Mesodermal cell (in vitro differentiated cells): ENCODE measurements around the gene FBXW7.

Experiments
- H3K27ac ChIP-seq: 2 replicates; pipeline ENCODE4 v1.7.0; 2013; ENCODE audit warnings: mild to moderate bottlenecking, low read depth, low read length, moderate library complexity; ENCODE audit not compliant: severe bottlenecking
- H3K36me3 ChIP-seq: 2 replicates; pipeline ENCODE4 v1.7.1; 2013; ENCODE audit warnings: mild to moderate bottlenecking, low read length, moderate library complexity; ENCODE audit not compliant: control insufficient read depth, insufficient read depth
- H3K4me1 ChIP-seq: one replicate; pipeline ENCODE4 v1.7.1; 2013; ENCODE audit warnings: mild to moderate bottlenecking, low read length; ENCODE audit not compliant: insufficient read depth, control insufficient read depth, poor library complexity, severe bottlenecking
- H3K4me3 ChIP-seq: 2 replicates; pipeline ENCODE4 v1.7.0; 2013; ENCODE audit warnings: low read length, control low read depth, mild to moderate bottlenecking; ENCODE audit not compliant: insufficient read depth, poor library complexity, severe bottlenecking; ENCODE audit errors: extremely low read depth
- H3K9me3 ChIP-seq: 2 replicates; pipeline ENCODE4 v1.7.1; 2013; ENCODE audit warnings: mild to moderate bottlenecking, low read length, moderate library complexity; ENCODE audit not compliant: control insufficient read depth
- WGBS, 2 experiments: methylation state at CpG; one replicate each; pipeline ENCODE4 v1.1.5; 2013; ENCODE audit warnings: missing lambda C conversion rate in 2 of 2; ENCODE audit not compliant: insufficient coverage in 2 of 2; 5-methylcytosine and 5-hydroxymethylcytosine counted together

The FBXW7 gene

GRCh38 chr4:152427981-152428380, 107.9 kb downstream of the FBXW7 start:
- WGBS, 2 experiments, result no CpG with 5 or more reads among the region's 2 CpGs
- no peaks in the 10 kb centered on the region for H3K4me1 ChIP-seq
- H3K27ac ChIP-seq, result no peak overlapping the region
- H3K9me3 ChIP-seq, result no peaks in the 10 kb centered on the region
- H3K36me3 ChIP-seq, result no peaks in the 10 kb centered on the region
- H3K4me3 ChIP-seq, result no peak overlapping the region

- no peak overlapping the region for H3K27ac ChIP-seq
- no peaks in the 10 kb centered on the region for H3K4me1 ChIP-seq
- no peak overlapping the region for H3K4me3 ChIP-seq
- no peaks in the 10 kb centered on the region for H3K36me3 ChIP-seq
- no peaks in the 10 kb centered on the region for H3K9me3 ChIP-seq
- 36 to 100% methylated on average over 1 of the region's 2 CpGs for WGBS, 2 experiments
Observed at GRCh38 chr4:152424977-152425376, 110.9 kb downstream of the FBXW7 start.

- 70% methylated on average over 2 of the region's 3 CpGs; no CpG with 5 or more reads in 1 of the 2 experiments for WGBS, 2 experiments
- no peaks in the 10 kb centered on the region for H3K9me3 ChIP-seq
- H3K4me1 ChIP-seq, result no peaks in the 10 kb centered on the region
- no peak overlapping the region for H3K27ac ChIP-seq
- no peak overlapping the region for H3K4me3 ChIP-seq
- no peaks in the 10 kb centered on the region for H3K36me3 ChIP-seq
Observed at GRCh38 chr4:152424396-152424795, 111.5 kb downstream of the FBXW7 start.

- H3K9me3 ChIP-seq, result no peaks in the 10 kb centered on the region
- no peaks in the 10 kb centered on the region for H3K4me1 ChIP-seq
- WGBS, 2 experiments, result no CpG with 5 or more reads among the region's 1 CpG
- no peak overlapping the region for H3K4me3 ChIP-seq
- H3K36me3 ChIP-seq, result no peaks in the 10 kb centered on the region
- no peak overlapping the region for H3K27ac ChIP-seq
Observed at GRCh38 chr4:152422817-152423320, 113.0 kb downstream of the FBXW7 start.

GRCh38 chr4:152421576-152421975, 114.3 kb downstream of the FBXW7 start:
- WGBS, 2 experiments, result no CpG with 5 or more reads among the region's 1 CpG
- H3K4me3 ChIP-seq, result no peak overlapping the region
- no peak overlapping the region for H3K27ac ChIP-seq
- no peaks in the 10 kb centered on the region for H3K4me1 ChIP-seq
- no peaks in the 10 kb centered on the region for H3K9me3 ChIP-seq
- no peaks in the 10 kb centered on the region for H3K36me3 ChIP-seq

GRCh38 chr4:152419809-152420208, 116.1 kb downstream of the FBXW7 start:
- no peaks in the 10 kb centered on the region for H3K36me3 ChIP-seq
- H3K27ac ChIP-seq, result no peak overlapping the region
- H3K9me3 ChIP-seq, result no peaks in the 10 kb centered on the region
- H3K4me3 ChIP-seq, result no peak overlapping the region
- no CpG with 5 or more reads among the region's 2 CpGs for WGBS, 2 experiments
- peaks cover 14% of the 10 kb centered on the region for H3K4me1 ChIP-seq

- Histone ChIP-seq H3K4me3 (no peak overlapping the region), H3K9me3 (no peaks in the 10 kb centered on the region), H3K4me1 (peaks cover 16% of the 10 kb centered on the region), H3K36me3 (no peaks in the 10 kb centered on the region), H3K27ac (no peak overlapping the region)
- WGBS, 2 experiments, result no CpG with 5 or more reads among the region's 2 CpGs
Observed at GRCh38 chr4:152417673-152418072, 118.2 kb downstream of the FBXW7 start.

GRCh38 chr4:152415980-152416379, 119.9 kb downstream of the FBXW7 start:
- Histone ChIP-seq H3K27ac (no peak overlapping the region), H3K4me1 (peaks cover 16% of the 10 kb centered on the region), H3K36me3 (peaks cover 5% of the 10 kb centered on the region), H3K9me3 (no peaks in the 10 kb centered on the region), H3K4me3 (no peak overlapping the region)
- no CpG with 5 or more reads among the region's 2 CpGs for whole genome bisulfite sequencing, 2 experiments

GRCh38 chr4:152408514-152409327, 127.2 kb downstream of the FBXW7 start:
- peaks cover 5% of the 10 kb centered on the region for H3K36me3 ChIP-seq
- H3K4me3 ChIP-seq, result no peak overlapping the region
- H3K9me3 ChIP-seq, result no peaks in the 10 kb centered on the region
- no CpG with 5 or more reads among the region's 3 CpGs for WGBS, 2 experiments
- H3K4me1 ChIP-seq, result no peaks in the 10 kb centered on the region
- no peak overlapping the region for H3K27ac ChIP-seq

- H3K4me1 ChIP-seq, result no peaks in the 10 kb centered on the region
- H3K4me3 ChIP-seq, result no peak overlapping the region
- no peak overlapping the region for H3K27ac ChIP-seq
- H3K9me3 ChIP-seq, result no peaks in the 10 kb centered on the region
- 80 to 100% methylated on average over 1 to 2 of the region's 3 CpGs for WGBS, 2 experiments
- no peaks in the 10 kb centered on the region for H3K36me3 ChIP-seq
Observed at GRCh38 chr4:152401424-152401823, 134.5 kb downstream of the FBXW7 start.

- Histone ChIP-seq H3K4me3 (no peak overlapping the region), H3K27ac (no peak overlapping the region), H3K9me3 (no peaks in the 10 kb centered on the region), H3K36me3 (no peaks in the 10 kb centered on the region), H3K4me1 (no peaks in the 10 kb centered on the region)
Observed at GRCh38 chr4:152399246-152399645, 136.6 kb downstream of the FBXW7 start.
